ENCODE results near the gene TBPL1.
"Not testable (repeated sequence)": the region's sequence is repeated elsewhere in the genome, so short reads cannot be mapped to it uniquely, and the experiment has no call there.

The TBPL1 gene

GRCh38 chr6:133973109-133973971, 20.3 kb downstream of the TBPL1 start:
- DNase-seq (ENCODE audit: low read depth), result no peak

- DNase-seq (ENCODE audit: low read depth), result no peak
Measured at GRCh38 chr6:133977983-133978895, 25.2 kb downstream of the TBPL1 start.

- DNase-seq (ENCODE audit: low read depth), result no peak
Measured at GRCh38 chr6:133978896-133979240, 25.8 kb downstream of the TBPL1 start.

- DNase-seq (ENCODE audit: low read depth), result not testable (repeated sequence)
Measured at GRCh38 chr6:133979269-133979963, 26.4 kb downstream of the TBPL1 start.

- DNase-seq (ENCODE audit: low read depth), result no peak
Measured at GRCh38 chr6:133980168-133980567, 27.1 kb downstream of the TBPL1 start.

GRCh38 chr6:133983099-133983939, 30.3 kb downstream of the TBPL1 start:
- DNase-seq (ENCODE audit: low read depth), result peak; percentile 21

- DNase-seq (ENCODE audit: low read depth), result no peak
Measured at GRCh38 chr6:133985970-133986369, 32.9 kb downstream of the TBPL1 start.

- no peak for DNase-seq (ENCODE audit: low read depth)
Measured at GRCh38 chr6:133986942-133987341, 33.9 kb downstream of the TBPL1 start.

- no peak for DNase-seq (ENCODE audit: low read depth)
Measured at GRCh38 chr6:133989525-133989924, 36.5 kb downstream of the TBPL1 start.

GRCh38 chr6:133990321-133990720, 37.3 kb downstream of the TBPL1 start:
- DNase-seq (ENCODE audit: low read depth), result no peak

- DNase-seq (ENCODE audit: low read depth), result no peak
Measured at GRCh38 chr6:133991096-133991593, 38.1 kb downstream of the TBPL1 start.

GRCh38 chr6:133992992-133993680, 40.1 kb downstream of the TBPL1 start:
- no peak for DNase-seq (ENCODE audit: low read depth)

GRCh38 chr6:133995296-133995695, 42.3 kb downstream of the TBPL1 start:
- DNase-seq (ENCODE audit: low read depth), result no peak

- no peak for DNase-seq (ENCODE audit: low read depth)
Measured at GRCh38 chr6:133995758-133996157, 42.7 kb downstream of the TBPL1 start.

GRCh38 chr6:133997267-133997666, 44.2 kb downstream of the TBPL1 start:
- DNase-seq (ENCODE audit: low read depth), result no peak

GRCh38 chr6:133999305-133999704, 46.3 kb downstream of the TBPL1 start:
- DNase-seq (ENCODE audit: low read depth), result no peak

GRCh38 chr6:134000443-134000842, 47.4 kb downstream of the TBPL1 start:
- no peak for DNase-seq (ENCODE audit: low read depth)

GRCh38 chr6:134002821-134003220, 49.8 kb downstream of the TBPL1 start:
- DNase-seq (ENCODE audit: low read depth), result no peak

GRCh38 chr6:134003542-134003951, 50.5 kb downstream of the TBPL1 start:
- no peak for DNase-seq (ENCODE audit: low read depth)

GRCh38 chr6:134004714-134005113, 51.7 kb downstream of the TBPL1 start:
- DNase-seq (ENCODE audit: low read depth), result no peak

GRCh38 chr6:134005800-134006199, 52.8 kb downstream of the TBPL1 start:
- DNase-seq (ENCODE audit: low read depth), result no peak

Data from stimulated activated CD8-positive, alpha-beta memory T cell treated with anti-CD3 and anti-CD28 coated beads, Interleukin-15, amount 100 ng/mL, for 1 hour (primary cell).